Mesenchymal stem cell (in vitro differentiated cells and primary cell): ENCODE measurements around the gene KCTD17.
A peak's percentile ranks its signal among the peaks of the same experiment; 100 is the strongest.

Source experiments
- DNase-seq: peaks from one replicate; pipeline ENCODE4 v3.0.0-alpha.2; 2013
- H2AFZ ChIP-seq: one replicate; pipeline ENCODE4 v1.6.1; 2013; ENCODE audit warnings: low read depth, mild to moderate bottlenecking, control low read depth, inconsistent platforms, low read length, moderate library complexity
- H2AK5ac ChIP-seq: 2 replicates; pipeline ENCODE4 v1.6.1; 2013; ENCODE audit warnings: low read length, moderate library complexity, mild to moderate bottlenecking, inconsistent platforms; ENCODE audit not compliant: severe bottlenecking
- H2BK120ac ChIP-seq: one replicate; pipeline ENCODE4 v1.6.1; 2013; ENCODE audit warnings: low read depth, mild to moderate bottlenecking, inconsistent platforms, low read length, moderate library complexity
- H2BK12ac ChIP-seq, 2 experiments: one replicate each; pipeline ENCODE4 v1.6.1; 2013; ENCODE audit warnings: inconsistent platforms in 2 of 2, low read length in 2 of 2, mild to moderate bottlenecking in 2 of 2, moderate library complexity in 2 of 2, control low read depth in 1 of 2
- H2BK15ac ChIP-seq: one replicate; pipeline ENCODE4 v1.6.1; 2013; ENCODE audit warnings: mild to moderate bottlenecking, low read depth, inconsistent platforms; ENCODE audit not compliant: poor library complexity, severe bottlenecking
- H2BK5ac ChIP-seq: 2 replicates; pipeline ENCODE4 v1.6.1; 2013; ENCODE audit warnings: low read depth, mild to moderate bottlenecking, low read length, control low read depth, inconsistent platforms; ENCODE audit not compliant: poor library complexity, severe bottlenecking
- H3K14ac ChIP-seq, 2 experiments: one replicate each; pipeline ENCODE4 v1.6.1; 2013; ENCODE audit warnings: inconsistent platforms in 2 of 2, low read length in 2 of 2, control low read depth in 1 of 2, mild to moderate bottlenecking in 1 of 2, moderate library complexity in 1 of 2
- H3K18ac ChIP-seq, 2 experiments: one replicate each; pipeline ENCODE4 v1.6.1; 2013; ENCODE audit warnings: inconsistent platforms in 2 of 2, low read length in 2 of 2, control low read depth in 1 of 2, low read depth in 1 of 2, mild to moderate bottlenecking in 1 of 2
- H3K23ac ChIP-seq, 2 experiments: one replicate each; pipeline ENCODE4 v1.6.1; 2013; ENCODE audit warnings: inconsistent platforms in 2 of 2, low read length in 2 of 2, mild to moderate bottlenecking in 2 of 2, moderate library complexity in 2 of 2, control low read depth in 1 of 2
- H3K27ac ChIP-seq: 2 replicates; pipeline ENCODE4 v1.5.1; 2013; ENCODE audit warnings: mild to moderate bottlenecking, moderate library complexity, low read length, control low read depth, inconsistent platforms; ENCODE audit not compliant: poor library complexity, severe bottlenecking
- H3K27me3 ChIP-seq, 2 experiments: 2 replicates each; pipeline versions ENCODE4 v1.6.1 to v1.7.0; 2013; ENCODE audit warnings: low read length in 2 of 2, mild to moderate bottlenecking in 2 of 2, moderate library complexity in 2 of 2, control low read depth in 1 of 2, inconsistent platforms in 1 of 2; ENCODE audit not compliant: control insufficient read depth in 1 of 2, insufficient read depth in 1 of 2
- H3K36me3 ChIP-seq, 2 experiments: 2 replicates each; pipeline versions ENCODE4 v1.6.1 to v1.7.0; 2013; ENCODE audit warnings: low read length in 2 of 2, control low read depth in 1 of 2, inconsistent platforms in 1 of 2, low read depth in 1 of 2, mild to moderate bottlenecking in 1 of 2; ENCODE audit not compliant: insufficient read depth in 2 of 2, control insufficient read depth in 1 of 2
- H3K4ac ChIP-seq, 2 experiments: one replicate each; pipeline ENCODE4 v1.6.1; 2013; ENCODE audit warnings: inconsistent platforms in 2 of 2, low read length in 2 of 2, mild to moderate bottlenecking in 2 of 2, moderate library complexity in 2 of 2, control low read depth in 1 of 2, low read depth in 1 of 2
- H3K4me1 ChIP-seq: 2 replicates; pipeline ENCODE4 v1.6.1; 2013; ENCODE audit warnings: low read depth, low read length, control low read depth; ENCODE audit not compliant: control insufficient read depth, insufficient read depth
- H3K4me2 ChIP-seq: 2 replicates; pipeline ENCODE4 v1.6.1; 2013; ENCODE audit warnings: low read length, mild to moderate bottlenecking, inconsistent platforms; ENCODE audit not compliant: poor library complexity, severe bottlenecking
- H3K4me3 ChIP-seq, 2 experiments: 2 replicates each; pipeline versions ENCODE4 v1.5.1 to v1.7.0; 2013; ENCODE audit warnings: low read length in 2 of 2, mild to moderate bottlenecking in 2 of 2, control low read depth in 1 of 2, low read depth in 1 of 2; ENCODE audit not compliant: insufficient read depth in 1 of 2
- H3K79me1 ChIP-seq: replicated peaks from 2 replicates; pipeline ENCODE4 v1.6.1; 2013; ENCODE audit warnings: mild to moderate bottlenecking, control low read depth, low read length, inconsistent platforms; ENCODE audit not compliant: poor library complexity, severe bottlenecking
- H3K9ac ChIP-seq: 2 replicates; pipeline ENCODE4 v1.7.0; 2013; ENCODE audit warnings: mild to moderate bottlenecking, low read length, moderate library complexity
- H3K9me3 ChIP-seq: 2 replicates; pipeline ENCODE4 v1.7.0; 2013; ENCODE audit warnings: mild to moderate bottlenecking, low read length; ENCODE audit not compliant: control insufficient read depth
- H4K8ac ChIP-seq: one replicate; pipeline ENCODE4 v1.6.1; 2013; ENCODE audit warnings: inconsistent platforms, mild to moderate bottlenecking, low read length, moderate library complexity
- H4K91ac ChIP-seq: one replicate; pipeline ENCODE4 v1.6.1; 2013; ENCODE audit warnings: mild to moderate bottlenecking, low read length, inconsistent platforms
- WGBS: methylation state at CpG from one replicate; pipeline ENCODE4 v1.1.7; 2013; ENCODE audit warnings: mixed read lengths; 5-methylcytosine and 5-hydroxymethylcytosine counted together

Gene KCTD17

GRCh38 chr22:37018086-37018814 is 33.3 kb upstream of the KCTD17 start:
- Histone ChIP-seq H3K14ac (peak overlapping the region in 1 of 2 experiments; percentile 63), H3K18ac (peak overlapping the region; percentile 30 to 85), H2BK15ac (no peak overlapping the region), H3K4me3 (peak overlapping the region; percentile 84 to 87), H2BK12ac (no peak overlapping the region), H3K4me2 (peak overlapping the region; percentile 94), H3K36me3 (peaks cover 18 to 37% of the 10 kb centered on the region in 2 experiments), H3K79me1 (peaks cover 42% of the 10 kb centered on the region), H4K91ac (no peak overlapping the region), H2BK5ac (no peak overlapping the region), H4K8ac (peak overlapping the region; percentile 1), H3K9me3 (no peaks in the 10 kb centered on the region), H3K4me1 (peaks cover 37% of the 10 kb centered on the region), H3K9ac (peak overlapping the region; percentile 77), H3K27me3 (no peaks in the 10 kb centered on the region), H2AFZ (no peak overlapping the region), H3K4ac (peak overlapping the region in 1 of 2 experiments; percentile 70), H2AK5ac (no peak overlapping the region), H2BK120ac (no peak overlapping the region), H3K23ac (no peak overlapping the region), H3K27ac (no peak overlapping the region)
- no peak for DNase-seq
- 78% methylated on average over 45 of the region's 45 CpGs for WGBS

- no peak overlapping the region for H2BK12ac ChIP-seq
These were observed 32.7 kb upstream of the KCTD17 start for GRCh38 chr22:37018815-37019308.

GRCh38 chr22:37019309-37020191 is 32.0 kb upstream of the KCTD17 start, which contains the start of the genes MPST and TST:
Gene MPST (plus strand): TSS chr22:37019742. CDS start chr22:37019837, 95 bp downstream.
Gene TST (minus strand): TSS chr22:37019447. CDS start chr22:37018732, 715 bp downstream.
- Histone ChIP-seq H4K91ac (peak within 1 kb of the TSS; percentile 83), H3K4me3 (peak within 1 kb of the TSS; percentile 85 to 87), H3K18ac (peak within 1 kb of the TSS; percentile 85 to 93), H3K4ac (peak within 1 kb of the TSS in 1 of 2 experiments; percentile 84), H3K4me1 (peaks cover 43% of the 10 kb centered on the region), H3K27me3 (no peaks in the 10 kb centered on the region), H3K9me3 (no peaks in the 10 kb centered on the region), H2BK120ac (peak within 1 kb of the TSS; percentile 100), H3K23ac (peak within 1 kb of the TSS in 1 of 2 experiments; percentile 49), H3K4me2 (peak within 1 kb of the TSS; percentile 94), H3K27ac (peak within 1 kb of the TSS; percentile 54), H4K8ac (peak within 1 kb of the TSS; percentile 59), H2AFZ (peak within 1 kb of the TSS; percentile 66), H3K14ac (peak within 1 kb of the TSS in 1 of 2 experiments; percentile 63), H2BK15ac (peak within 1 kb of the TSS; percentile 94), H2BK12ac (no peak within 1 kb of the TSS), H3K36me3 (peaks cover 18 to 47% of the 10 kb centered on the region in 2 experiments), H3K79me1 (peaks cover 51% of the 10 kb centered on the region), H2BK5ac (peak within 1 kb of the TSS; percentile 99), H2AK5ac (peak within 1 kb of the TSS; percentile 62), H3K9ac (peak within 1 kb of the TSS; percentile 77)
- peak; percentile 72 for DNase-seq
- under 1% methylated on average over 66 of the region's 107 CpGs for WGBS

More at GRCh38 chr22:37018815-37019308, 32.7 kb upstream of the KCTD17 start:
- Histone ChIP-seq H3K18ac (peak overlapping the region; percentile 80 to 85), H2AK5ac (no peak overlapping the region), H3K4ac (peak overlapping the region in 1 of 2 experiments; percentile 54), H3K4me3 (peak overlapping the region; percentile 84 to 87), H3K9ac (peak overlapping the region; percentile 77), H3K9me3 (no peaks in the 10 kb centered on the region), H2AFZ (no peak overlapping the region), H3K4me2 (peak overlapping the region; percentile 94), H4K91ac (no peak overlapping the region), H3K79me1 (peaks cover 45% of the 10 kb centered on the region), H3K27ac (peak overlapping the region; percentile 54), H3K4me1 (peaks cover 39% of the 10 kb centered on the region), H3K36me3 (peaks cover 18 to 40% of the 10 kb centered on the region in 2 experiments), H2BK5ac (no peak overlapping the region), H2BK15ac (peak overlapping the region; percentile 60), H3K23ac (peak overlapping the region in 1 of 2 experiments; percentile 49), H2BK120ac (peak overlapping the region; percentile 100), H4K8ac (no peak overlapping the region), H3K14ac (peak overlapping the region in 1 of 2 experiments; percentile 63), H3K27me3 (no peaks in the 10 kb centered on the region)
- peak; percentile 82 for DNase-seq
- WGBS, result under 1% methylated on average over 27 of the region's 35 CpGs
